ENCODE measurements around the gene COX4I1.

The COX4I1 gene

DNA sequence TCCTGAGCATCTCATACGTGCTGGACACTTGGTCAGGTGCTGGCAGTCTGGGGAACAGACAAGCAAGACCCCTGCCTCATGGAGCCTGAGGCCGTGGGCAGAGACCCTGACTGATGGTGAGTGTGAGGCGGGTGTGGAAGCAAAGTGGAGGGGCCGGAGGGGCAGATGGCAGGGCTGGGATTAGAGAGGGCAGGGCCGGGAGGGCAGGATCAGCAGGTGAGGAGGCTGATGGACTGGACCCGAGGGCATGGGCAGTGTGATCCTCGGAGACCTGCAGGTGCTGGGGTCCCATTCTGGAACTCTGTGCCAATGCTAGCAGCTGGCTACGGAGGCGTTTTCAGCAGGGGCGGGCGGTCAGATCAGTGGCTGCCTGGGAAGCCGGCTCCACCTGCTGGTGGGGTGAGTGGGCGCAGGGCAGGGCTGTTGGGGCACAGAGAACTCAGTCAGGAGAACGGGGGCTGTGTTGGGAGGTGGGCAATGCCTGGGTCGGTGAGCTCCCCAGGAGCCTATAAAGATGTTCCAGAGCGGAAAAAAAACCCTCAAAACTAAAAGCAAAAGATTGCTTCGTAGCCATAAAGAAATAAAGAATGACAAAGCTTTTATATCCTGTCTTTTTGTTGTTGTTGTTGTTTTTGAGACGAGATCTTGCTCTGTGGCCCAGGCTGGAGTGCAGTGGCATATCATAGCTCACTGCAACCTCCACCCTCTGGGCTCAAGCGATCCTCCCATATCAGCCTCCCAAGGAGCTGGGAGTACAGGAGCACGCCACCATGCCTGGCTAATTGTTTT, 39.7 kb upstream of the COX4I1 start:
- H3K27ac Mint-ChIP-seq = no peak overlapping the region
- DNase-seq (ENCODE audit: low spot score in 2 of 2) = no peak
- no peaks in the 10 kb centered on the region for H3K9me3 Mint-ChIP-seq
- no peak overlapping the region for H3K4me3 Mint-ChIP-seq
- ATAC-seq = peak; percentile 29
- peaks cover 26% of the 10 kb centered on the region for H3K4me1 Mint-ChIP-seq
- no peaks in the 10 kb centered on the region for H3K36me3 Mint-ChIP-seq

DNA sequence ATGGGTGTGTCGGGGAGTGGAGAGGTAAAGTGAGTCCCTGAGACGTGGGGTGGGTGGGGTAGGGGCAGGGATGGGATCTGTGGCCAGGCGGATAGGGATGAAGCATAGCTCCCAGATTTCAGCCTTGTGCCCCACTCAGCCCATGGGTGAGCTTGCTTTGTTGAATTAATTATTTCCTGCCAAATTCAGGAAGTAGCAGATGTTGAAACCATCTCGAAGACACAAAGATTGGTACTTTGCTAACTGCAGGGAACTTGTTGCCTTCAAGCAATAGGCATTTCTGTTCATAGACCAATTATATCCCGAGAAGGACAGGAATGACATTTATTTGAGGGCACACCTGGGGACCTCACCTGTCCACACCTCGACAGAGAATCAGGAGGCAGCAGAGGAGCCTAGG, 37.6 kb upstream of the COX4I1 start:
- peaks cover 16% of the 10 kb centered on the region for H3K4me1 Mint-ChIP-seq
- H3K27ac Mint-ChIP-seq = no peak overlapping the region
- no peak for ATAC-seq
- no peak for DNase-seq (ENCODE audit: low spot score in 2 of 2)
- no peak overlapping the region for H3K4me3 Mint-ChIP-seq
- no peaks in the 10 kb centered on the region for H3K36me3 Mint-ChIP-seq
- H3K9me3 Mint-ChIP-seq = no peaks in the 10 kb centered on the region

DNA sequence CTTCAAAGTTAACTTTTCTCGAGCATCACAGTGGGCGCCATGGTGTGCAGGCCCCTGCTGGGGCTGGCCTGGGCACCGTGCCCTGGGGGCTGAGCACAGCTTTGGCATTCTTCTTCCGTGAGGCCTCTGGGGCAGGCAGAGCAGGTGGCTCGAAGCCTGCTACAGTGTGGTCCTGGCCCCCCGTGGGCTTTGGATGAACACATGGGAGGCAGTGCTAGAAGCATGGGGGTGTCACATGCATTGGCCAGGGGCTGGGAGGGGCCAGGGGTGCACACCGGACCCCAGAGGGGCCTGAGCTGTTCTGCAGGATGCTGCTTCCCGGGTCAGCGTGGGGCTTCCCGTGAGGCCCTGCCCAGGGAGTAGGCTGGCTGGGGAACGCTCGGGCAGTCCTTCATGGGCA, 36.5 kb upstream of the COX4I1 start:
- H3K4me3 Mint-ChIP-seq = no peak overlapping the region
- peaks cover 12% of the 10 kb centered on the region for H3K4me1 Mint-ChIP-seq
- no peaks in the 10 kb centered on the region for H3K36me3 Mint-ChIP-seq
- no peak for DNase-seq (ENCODE audit: low spot score in 2 of 2)
- no peak for ATAC-seq
- H3K27ac Mint-ChIP-seq = no peak overlapping the region
- H3K9me3 Mint-ChIP-seq = no peaks in the 10 kb centered on the region

DNA sequence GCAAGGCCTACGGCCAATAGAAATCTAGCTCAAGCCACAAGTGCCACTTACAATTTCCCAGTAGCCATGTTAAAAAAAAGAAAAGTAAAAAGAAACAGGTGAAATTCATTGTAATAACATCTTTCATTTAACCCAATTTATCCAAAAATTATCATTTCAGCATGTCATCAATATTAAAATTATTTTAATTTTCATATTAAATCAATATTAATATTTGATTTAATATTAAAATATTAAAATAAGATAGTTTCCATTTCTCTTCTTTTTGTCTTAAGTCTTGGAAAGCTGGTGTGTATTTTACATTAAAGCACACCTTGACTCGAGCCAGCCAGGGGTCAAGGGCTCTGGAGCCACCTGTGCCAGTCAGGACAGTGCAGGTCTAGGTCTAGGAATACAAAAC, 35.9 kb upstream of the COX4I1 start:
- H3K4me1 Mint-ChIP-seq = peaks cover 12% of the 10 kb centered on the region
- ATAC-seq = no peak
- DNase-seq (ENCODE audit: low spot score in 2 of 2) = no peak
- H3K9me3 Mint-ChIP-seq = no peaks in the 10 kb centered on the region
- no peak overlapping the region for H3K27ac Mint-ChIP-seq
- no peaks in the 10 kb centered on the region for H3K36me3 Mint-ChIP-seq
- no peak overlapping the region for H3K4me3 Mint-ChIP-seq

DNA sequence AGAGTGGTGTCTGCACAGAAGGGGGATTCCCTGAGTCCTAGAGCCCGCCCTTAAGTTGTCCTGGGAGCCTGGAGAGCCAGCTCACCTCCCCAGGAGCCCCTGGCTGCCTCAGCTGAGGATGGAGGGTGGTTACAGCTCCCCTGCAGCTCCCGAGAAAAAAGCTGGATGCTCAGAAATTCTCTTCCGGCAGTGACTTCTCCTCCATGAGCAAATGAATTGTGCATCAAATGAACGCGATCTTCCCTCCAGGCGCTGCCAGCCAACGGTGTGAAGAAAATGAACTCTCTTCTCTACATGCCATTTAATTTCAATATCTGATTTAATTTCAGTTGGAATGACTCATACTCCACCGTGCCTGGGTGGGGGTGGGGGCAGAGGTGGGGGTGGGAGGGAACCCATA, 34.3 kb upstream of the COX4I1 start:
- ATAC-seq (no peak), DNase-seq (ENCODE audit: low spot score in 2 of 2) (no peak)
- Mint-ChIP-seq H3K36me3 (no peaks in the 10 kb centered on the region), H3K9me3 (no peaks in the 10 kb centered on the region), H3K4me3 (no peak overlapping the region), H3K27ac (no peak overlapping the region), H3K4me1 (no peaks in the 10 kb centered on the region)

DNA sequence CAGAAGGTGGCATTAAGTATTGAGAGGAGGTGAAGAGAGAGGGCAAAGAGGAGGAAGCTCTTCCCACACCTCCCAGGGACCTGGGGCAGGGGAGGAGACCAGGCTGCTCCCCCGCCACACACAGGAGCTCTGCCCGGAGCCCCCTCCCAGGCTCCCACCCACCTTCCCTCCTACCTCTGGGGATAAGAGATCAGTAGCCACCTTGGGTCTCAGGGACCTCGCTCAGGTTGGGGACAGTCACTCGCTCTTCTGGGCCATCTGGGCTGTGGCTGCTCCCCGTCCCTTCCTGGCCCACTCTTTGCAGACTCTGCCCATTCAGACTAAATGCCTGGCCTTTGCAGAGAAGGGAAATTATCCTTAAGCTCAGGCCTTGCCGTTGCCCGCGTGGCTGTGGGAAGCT, 33.7 kb upstream of the COX4I1 start:
- DNase-seq (ENCODE audit: low spot score in 2 of 2) = no peak
- Mint-ChIP-seq H3K4me1 (no peaks in the 10 kb centered on the region), H3K4me3 (no peak overlapping the region), H3K36me3 (peaks cover 4% of the 10 kb centered on the region), H3K9me3 (no peaks in the 10 kb centered on the region), H3K27ac (no peak overlapping the region)
- no peak for ATAC-seq

DNA sequence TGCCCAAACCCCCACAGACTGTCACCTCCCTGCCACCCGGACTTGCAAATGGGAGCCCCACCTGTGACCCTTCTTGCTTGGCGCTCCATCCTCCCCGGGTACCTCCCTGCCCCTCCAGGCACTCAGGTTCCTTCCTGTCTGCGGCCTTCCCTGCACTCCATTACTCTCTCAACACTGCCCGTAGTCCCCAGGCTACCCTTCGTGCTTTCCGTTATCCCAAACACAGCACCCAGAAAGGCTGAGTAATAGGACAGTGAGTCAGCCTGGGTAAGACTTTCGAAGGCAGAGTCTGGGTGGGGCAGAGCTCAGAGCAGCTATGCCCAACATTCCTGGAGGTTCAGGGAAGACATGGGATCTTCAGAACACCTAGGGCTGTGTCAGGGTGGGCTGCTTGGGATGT, 32.0 kb upstream of the COX4I1 start:
- DNase-seq (ENCODE audit: low spot score in 2 of 2) = no peak
- ATAC-seq = peak; percentile 43

DNA sequence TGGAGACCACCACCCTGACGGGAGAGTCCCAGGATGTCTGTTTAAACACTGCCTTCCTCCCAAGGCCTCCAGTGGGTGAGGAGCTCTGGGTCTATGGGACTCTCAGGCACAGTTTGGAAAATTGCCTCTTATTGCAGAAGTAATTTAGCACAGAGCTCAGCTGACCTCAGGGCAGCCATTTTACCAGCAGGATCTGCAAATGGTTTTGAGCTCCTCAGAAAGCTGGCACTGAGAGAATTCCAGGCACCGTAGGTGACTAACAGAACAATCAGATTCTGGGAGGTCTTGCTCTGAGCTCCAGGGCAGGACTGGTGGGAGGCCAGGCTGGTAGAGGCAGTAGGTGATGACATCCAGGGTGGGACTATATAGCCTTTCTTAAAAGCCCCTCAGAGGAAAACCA, 31.3 kb upstream of the COX4I1 start:
- no peak for DNase-seq (ENCODE audit: low spot score in 2 of 2)
- no peaks in the 10 kb centered on the region for H3K9me3 Mint-ChIP-seq

More for the DNA sequence above, 32.0 kb upstream of the COX4I1 start:
- Mint-ChIP-seq H3K4me3 (no peak overlapping the region), H3K9me3 (no peaks in the 10 kb centered on the region), H3K36me3 (peaks cover 14% of the 10 kb centered on the region), H3K27ac (no peak overlapping the region), H3K4me1 (no peaks in the 10 kb centered on the region)

DNA sequence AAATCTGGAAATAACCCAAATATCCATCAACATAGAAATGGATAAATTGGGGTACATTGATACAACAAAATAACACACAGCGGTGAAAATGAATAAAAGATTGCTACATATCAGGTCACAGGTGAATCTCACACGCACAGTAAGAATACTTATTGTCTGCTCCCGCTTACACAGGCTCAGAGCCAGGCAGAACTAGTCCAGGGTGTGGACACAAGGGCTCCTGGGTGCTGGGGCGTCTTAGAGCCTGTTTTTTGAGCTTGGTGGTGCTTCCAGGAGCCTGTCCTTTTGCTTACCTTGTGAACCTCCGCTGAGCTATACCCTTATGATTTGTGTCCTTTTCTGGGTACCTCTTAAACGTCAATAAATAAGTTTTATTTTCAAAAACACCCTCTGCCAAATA, 28.8 kb upstream of the COX4I1 start:
- H3K9me3 Mint-ChIP-seq = no peaks in the 10 kb centered on the region
- DNase-seq (ENCODE audit: low spot score in 2 of 2) = no peak
- H3K36me3 Mint-ChIP-seq = peaks cover 14% of the 10 kb centered on the region
- H3K4me3 Mint-ChIP-seq = no peak overlapping the region
- no peaks in the 10 kb centered on the region for H3K4me1 Mint-ChIP-seq
- no peak for ATAC-seq
- H3K27ac Mint-ChIP-seq = no peak overlapping the region

More for the DNA sequence above, 31.3 kb upstream of the COX4I1 start:
- peaks cover 14% of the 10 kb centered on the region for H3K36me3 Mint-ChIP-seq
- H3K27ac Mint-ChIP-seq = no peak overlapping the region
- no peaks in the 10 kb centered on the region for H3K4me1 Mint-ChIP-seq
- ATAC-seq = no peak
- H3K4me3 Mint-ChIP-seq = no peak overlapping the region

DNA sequence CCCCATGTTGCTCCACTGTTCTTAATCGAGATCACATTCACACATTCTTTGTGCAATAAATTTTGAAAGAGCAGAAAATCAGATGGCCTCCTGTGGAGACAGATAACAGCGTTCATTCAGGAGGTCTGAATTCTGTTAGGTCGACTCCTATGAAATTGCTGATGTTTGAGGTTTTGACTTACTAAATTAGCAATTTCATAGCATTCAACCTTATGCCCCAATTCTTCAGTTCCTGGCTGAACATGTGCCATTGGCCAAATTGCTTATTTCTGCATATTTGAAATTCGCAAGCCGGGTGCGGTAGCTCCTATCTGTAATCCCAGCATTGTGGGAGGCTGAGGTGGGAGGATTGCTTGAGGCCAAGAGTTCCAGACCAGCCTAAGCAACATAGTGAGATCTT, 26.5 kb upstream of the COX4I1 start:
- ATAC-seq (no peak), DNase-seq (ENCODE audit: low spot score in 2 of 2) (no peak)
- no peak overlapping the region for H3K4me3 Mint-ChIP-seq
- no peaks in the 10 kb centered on the region for H3K9me3 Mint-ChIP-seq
- H3K27ac Mint-ChIP-seq = no peak overlapping the region
- H3K36me3 Mint-ChIP-seq = peaks cover 33% of the 10 kb centered on the region
- H3K4me1 Mint-ChIP-seq = no peaks in the 10 kb centered on the region

DNA sequence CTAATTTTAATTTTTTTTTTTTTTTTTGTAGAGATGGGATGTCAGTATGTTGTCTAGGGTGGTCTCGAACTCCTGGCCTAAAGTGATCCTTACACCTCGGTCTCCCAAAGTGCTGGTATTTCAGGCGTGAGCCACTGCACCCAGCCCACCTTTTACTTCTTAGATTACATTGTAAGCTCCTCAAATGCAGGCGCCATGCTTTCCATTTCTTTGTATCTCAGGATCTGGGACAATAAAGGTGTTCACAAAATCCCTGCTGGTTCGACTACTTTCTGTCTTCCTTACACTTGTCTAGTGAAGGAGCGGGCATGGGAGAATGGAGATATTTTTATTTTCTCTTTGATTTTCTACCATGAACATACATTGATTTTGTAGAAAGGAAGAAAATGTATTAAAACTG, 25.4 kb upstream of the COX4I1 start:
- DNase-seq (ENCODE audit: low spot score in 2 of 2) (no peak), ATAC-seq (no peak)
- Mint-ChIP-seq H3K9me3 (no peaks in the 10 kb centered on the region), H3K36me3 (peaks cover 39% of the 10 kb centered on the region), H3K4me3 (no peak overlapping the region), H3K4me1 (peaks cover 6% of the 10 kb centered on the region), H3K27ac (no peak overlapping the region)

DNA sequence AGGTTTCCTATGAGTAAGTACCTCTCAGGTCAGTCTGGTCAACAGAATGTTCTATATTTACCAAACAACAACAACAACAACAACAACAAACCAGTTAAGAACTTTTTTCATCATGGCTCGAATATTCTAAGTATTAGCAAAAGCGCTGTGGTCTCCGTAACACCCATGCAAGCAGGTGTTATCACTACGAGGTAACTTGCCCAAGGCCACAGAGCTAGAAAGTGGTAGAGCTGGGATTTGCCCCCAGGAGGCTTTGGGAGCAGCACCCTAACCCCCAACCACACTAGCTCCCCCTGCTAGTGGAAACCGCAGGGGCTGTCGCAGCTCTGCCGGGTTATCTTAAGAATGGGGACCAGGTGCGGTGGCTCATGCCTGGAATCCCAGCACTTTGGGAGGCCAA, 24.7 kb upstream of the COX4I1 start:
- H3K27ac Mint-ChIP-seq = no peak overlapping the region
- no peak for DNase-seq (ENCODE audit: low spot score in 2 of 2)
- peaks cover 13% of the 10 kb centered on the region for H3K4me1 Mint-ChIP-seq
- H3K36me3 Mint-ChIP-seq = peaks cover 46% of the 10 kb centered on the region
- no peaks in the 10 kb centered on the region for H3K9me3 Mint-ChIP-seq
- ATAC-seq = no peak
- no peak overlapping the region for H3K4me3 Mint-ChIP-seq

DNA sequence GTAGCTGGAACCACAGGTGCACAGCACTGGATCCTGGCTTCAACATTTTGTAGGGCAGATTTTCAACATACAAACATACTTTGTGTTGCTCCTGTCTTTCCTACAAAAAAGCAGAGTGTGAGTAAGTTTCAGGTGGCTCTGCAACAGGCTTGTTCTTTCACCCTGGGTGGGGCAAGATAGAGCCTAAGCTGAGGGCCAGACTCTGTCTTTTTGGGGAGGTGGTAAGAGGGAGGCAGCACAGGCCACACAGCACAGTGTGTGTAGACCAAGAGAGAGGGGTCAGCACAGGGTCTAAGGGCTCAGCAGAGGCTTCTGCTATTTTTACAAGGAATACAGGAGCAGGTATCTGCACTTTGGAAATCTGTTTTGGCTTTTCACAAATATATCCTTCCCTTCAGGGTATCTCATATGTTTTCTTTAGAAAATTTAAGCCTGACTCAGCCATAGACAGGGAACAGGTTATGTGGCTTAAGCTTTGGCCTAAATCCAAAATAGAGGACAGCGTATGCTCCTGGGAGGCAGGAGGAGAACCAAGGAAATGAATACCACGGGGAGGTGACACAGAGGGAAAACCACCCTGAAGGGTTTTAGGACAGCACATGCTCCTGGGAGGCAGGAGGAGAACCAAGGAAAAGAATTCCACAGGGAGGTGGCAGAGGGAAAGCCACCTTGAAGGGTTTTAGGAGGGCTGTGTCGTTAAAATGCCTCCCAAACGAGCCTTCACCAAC, 21.7 kb upstream of the COX4I1 start:
- Mint-ChIP-seq H3K4me3 (no peak overlapping the region), H3K36me3 (peaks cover 59% of the 10 kb centered on the region), H3K27ac (no peak overlapping the region), H3K4me1 (peaks cover 23% of the 10 kb centered on the region), H3K9me3 (no peaks in the 10 kb centered on the region)
- ATAC-seq (no peak), DNase-seq (ENCODE audit: low spot score in 2 of 2) (no peak)

DNA sequence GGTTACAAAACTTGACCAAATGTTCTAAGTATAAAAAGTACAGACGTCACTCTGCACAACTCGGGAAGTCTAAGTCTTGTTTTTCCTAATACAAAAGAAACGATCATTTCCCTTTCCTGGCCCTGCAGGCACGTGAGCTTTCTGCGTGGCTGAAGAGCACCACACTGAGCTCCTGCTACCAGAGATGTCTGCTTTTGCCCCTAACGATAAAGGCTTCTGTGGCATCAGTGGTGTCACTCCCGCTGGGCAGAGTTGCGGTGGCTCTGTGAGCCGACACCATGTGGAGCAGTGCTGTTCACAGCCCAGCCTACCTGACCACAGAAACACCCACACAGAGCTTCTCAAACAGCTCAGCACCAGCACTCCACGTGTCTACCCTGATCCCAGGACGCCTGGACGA, 20.6 kb upstream of the COX4I1 start:
- no peak overlapping the region for H3K4me3 Mint-ChIP-seq
- DNase-seq (ENCODE audit: low spot score in 2 of 2) = peak; percentile 14 to 54
- peaks cover 68% of the 10 kb centered on the region for H3K36me3 Mint-ChIP-seq
- no peaks in the 10 kb centered on the region for H3K9me3 Mint-ChIP-seq
- no peak overlapping the region for H3K27ac Mint-ChIP-seq
- H3K4me1 Mint-ChIP-seq = peaks cover 24% of the 10 kb centered on the region
- peak; percentile 99 for ATAC-seq

DNA sequence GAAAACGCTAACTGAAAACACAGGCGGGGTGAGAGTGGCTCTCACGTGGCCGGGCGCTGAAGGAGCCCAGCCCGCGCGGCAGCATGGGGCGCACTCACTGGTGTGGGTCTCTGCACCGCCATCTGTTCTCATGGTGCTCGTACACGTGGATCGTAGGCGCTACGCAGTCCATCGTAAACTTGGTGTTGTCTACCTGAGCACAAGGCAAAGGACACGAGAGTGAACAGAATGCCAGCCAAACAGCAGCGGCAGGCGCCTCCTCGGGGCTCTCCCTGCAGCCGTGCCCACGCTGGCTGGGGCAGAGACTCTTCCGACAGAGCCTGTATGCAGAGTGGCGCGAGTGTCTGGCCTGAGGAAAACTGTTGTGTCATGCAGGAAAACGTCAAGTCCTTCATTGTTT, 19.2 kb upstream of the COX4I1 start:
- Mint-ChIP-seq H3K36me3 (peaks cover 80% of the 10 kb centered on the region), H3K4me1 (peaks cover 24% of the 10 kb centered on the region), H3K9me3 (no peaks in the 10 kb centered on the region), H3K4me3 (no peak overlapping the region), H3K27ac (no peak overlapping the region)
- ATAC-seq (no peak), DNase-seq (ENCODE audit: low spot score in 2 of 2) (no peak)

DNA sequence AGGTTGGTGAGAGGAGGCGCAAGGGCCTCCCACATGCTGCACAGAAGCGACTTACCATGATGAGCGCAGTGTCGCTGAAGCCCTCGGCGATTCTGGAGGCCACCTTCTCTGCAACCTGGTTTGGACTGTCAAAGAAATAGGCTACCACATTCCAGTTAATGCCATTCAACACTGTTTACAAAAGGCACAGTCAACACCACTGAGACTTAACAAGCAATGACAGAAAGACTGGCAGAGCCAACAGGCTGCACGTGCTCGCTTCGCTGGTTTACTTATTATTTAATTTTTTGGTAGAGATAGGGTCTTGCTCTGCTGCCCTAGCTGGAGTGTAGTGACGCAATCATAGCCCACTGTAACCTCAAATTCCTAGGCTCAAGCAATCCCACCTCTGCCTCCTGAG, 18.3 kb upstream of the COX4I1 start:
- DNase-seq (ENCODE audit: low spot score in 2 of 2) (no peak), ATAC-seq (no peak)
- peaks cover 28% of the 10 kb centered on the region for H3K4me1 Mint-ChIP-seq
- no peaks in the 10 kb centered on the region for H3K9me3 Mint-ChIP-seq
- H3K36me3 Mint-ChIP-seq = peaks cover 85% of the 10 kb centered on the region
- H3K4me3 Mint-ChIP-seq = no peak overlapping the region
- H3K27ac Mint-ChIP-seq = no peak overlapping the region

Data from stimulated activated effector memory CD8-positive, alpha-beta T cell treated with anti-CD3 and anti-CD28 coated beads, Interleukin-12 subunit alpha, Interleukin-12 subunit beta, amount 100 ng/mL, for 72 hours (primary cell).